Skeletal muscle tissue (tissue), 4 donors: ENCODE measurements around the gene FCSK. TPM values are rescaled to one million over a fixed set of nuclear protein-coding genes. Genes with fewer than 3 reads are reported as not detected.
A peak's percentile ranks its signal among the peaks of the same experiment; 100 is the strongest.
"Not testable (repeated sequence)": the region's sequence is repeated elsewhere in the genome, so short reads cannot be mapped to it uniquely, and the experiment has no call there.

Experiments used
- H3K27ac ChIP-seq: one replicate; pipeline ENCODE4 v1.7.0; 2013; ENCODE audit warnings: mild to moderate bottlenecking, low read depth, low read length, inconsistent platforms
- H3K27me3 ChIP-seq, 3 donors: one replicate each; pipeline ENCODE4 v1.7.0; 2013; ENCODE audit warnings: low read length in 3 of 3; ENCODE audit not compliant: control insufficient read depth in 3 of 3, insufficient read depth in 3 of 3
- H3K36me3 ChIP-seq, 3 donors: one replicate each; pipeline ENCODE4 v1.7.0; 2013; ENCODE audit warnings: low read length in 3 of 3; ENCODE audit not compliant: control insufficient read depth in 3 of 3, insufficient read depth in 3 of 3
- H3K4me1 ChIP-seq, 3 donors: one replicate each; pipeline ENCODE4 v1.7.0; 2013; ENCODE audit warnings: low read length in 3 of 3, mild to moderate bottlenecking in 3 of 3; ENCODE audit not compliant: control insufficient read depth in 3 of 3, insufficient read depth in 3 of 3
- H3K4me3 ChIP-seq, 3 donors: one replicate each; pipeline ENCODE4 v1.7.0; 2013; ENCODE audit warnings: low read length in 3 of 3
- H3K9ac ChIP-seq, 3 donors: one replicate each; pipeline ENCODE4 v1.7.0; 2013; ENCODE audit warnings: low read length in 3 of 3, mild to moderate bottlenecking in 3 of 3, moderate library complexity in 2 of 3, low read depth in 1 of 3
- H3K9me3 ChIP-seq, 3 donors: one replicate each; pipeline ENCODE4 v1.7.0; 2013; ENCODE audit warnings: low read length in 3 of 3; ENCODE audit not compliant: control insufficient read depth in 3 of 3
- total RNA-seq: library from RNA; depleted of rRNA; stranded (reverse); fragments of >200 nt; gene quantifications from one replicate; pipeline ENCODE4 v1.2.3, GENCODE V29; 2014
- donor health status: Osteomylitis.

FCSK gene
- total RNA-seq, 1 donor from 2014 or later, result 6.8 TPM

DNA sequence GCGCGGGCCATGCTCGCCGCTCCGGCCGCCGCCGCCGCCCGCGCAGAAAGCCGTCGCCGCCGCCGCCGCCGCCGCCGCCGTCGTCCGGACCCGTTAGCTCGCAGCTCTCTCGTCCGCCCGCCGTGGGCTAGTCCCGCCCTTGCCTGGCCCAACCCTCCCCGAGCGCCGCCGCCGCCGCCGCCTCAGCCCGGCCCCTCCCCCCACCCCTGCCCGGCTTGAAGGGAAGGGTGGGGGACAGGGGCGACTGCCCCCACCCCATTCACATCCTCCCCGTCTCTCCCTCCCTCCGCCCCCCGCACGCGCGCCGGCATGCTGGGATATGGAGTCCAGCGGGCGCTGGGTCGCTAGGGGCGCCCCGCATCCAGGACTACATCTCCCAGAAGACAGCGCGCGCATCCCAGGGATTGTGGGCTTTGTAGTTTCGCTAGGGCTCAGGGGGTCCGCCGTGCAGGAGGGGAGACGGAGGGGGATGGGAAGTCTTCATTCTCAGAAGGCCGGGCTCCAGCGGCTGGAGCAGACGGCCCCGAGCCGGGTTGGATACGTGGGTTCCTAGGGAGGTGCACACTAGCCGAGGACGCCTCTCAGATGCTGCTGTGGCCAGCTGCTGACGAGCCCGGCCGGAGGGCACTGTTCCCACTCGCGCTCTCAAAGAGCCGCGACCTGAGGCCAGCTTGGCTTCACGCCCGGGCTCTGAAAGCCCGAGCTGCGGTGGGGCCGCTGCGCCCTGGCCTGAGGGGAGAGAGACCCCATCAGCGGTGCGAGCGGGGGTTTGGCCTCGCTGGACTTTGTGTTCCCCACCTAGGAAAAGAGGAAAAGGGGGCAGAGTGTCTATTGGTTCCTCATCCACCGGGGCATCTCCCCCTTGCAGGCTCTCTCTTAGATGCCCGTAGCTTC, 15.2 kb upstream of the FCSK start, which contains the start of gene ST3GAL2:
TSS of gene ST3GAL2 (minus strand) at position 132 of the 894 bp plus-strand sequence. CDS start 40,570 bp downstream, outside the sequence.
- Histone ChIP-seq H3K27ac (peak within 1 kb of the TSS; percentile 56), H3K9me3 (no peaks in the 10 kb centered on the region), H3K4me1 (peaks cover 36 to 43% (median 38%) of the 10 kb centered on the region in 3 donors), H3K9ac (peak within 1 kb of the TSS; percentile 81 to 88 (median 84)), H3K27me3 (no peaks in the 10 kb centered on the region), H3K36me3 (no peaks in the 10 kb centered on the region), H3K4me3 (peak within 1 kb of the TSS; percentile 86 to 91 (median 89))

DNA sequence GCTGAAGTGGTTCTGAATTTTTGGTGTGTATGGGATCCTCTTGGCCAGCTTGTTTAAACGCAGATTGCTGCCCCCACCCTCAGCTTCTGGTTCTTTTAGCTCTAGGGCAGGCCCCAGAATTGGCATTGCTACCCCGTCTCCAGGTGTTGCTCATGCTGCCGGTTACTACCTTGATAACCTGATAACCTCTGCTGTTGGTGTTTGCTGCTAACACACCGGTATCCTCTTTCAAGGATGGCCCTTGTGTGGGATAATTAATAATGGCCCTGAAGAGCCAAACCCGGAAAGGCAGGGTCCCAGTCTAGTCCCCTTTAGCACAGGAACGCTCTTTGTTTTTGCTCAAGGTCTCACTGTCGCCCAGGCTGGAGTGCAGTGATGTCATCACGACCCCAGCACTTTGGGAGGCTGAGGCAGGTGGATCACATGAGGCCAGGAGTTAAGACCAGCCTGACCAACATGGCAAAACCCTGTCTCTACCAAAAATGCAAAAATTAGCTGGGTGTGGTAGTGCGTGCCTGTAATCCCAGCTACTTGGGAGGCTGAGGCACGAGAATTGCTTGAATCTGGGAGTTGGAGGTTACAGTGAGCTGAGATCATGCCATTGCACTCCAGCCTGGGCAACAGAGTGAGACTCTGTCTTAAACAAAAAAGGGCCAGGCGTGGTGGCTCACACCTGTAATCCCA, 14.2 kb upstream of the FCSK start:
- no peak overlapping the region for H3K4me3 ChIP-seq
- no peak overlapping the region for H3K27ac ChIP-seq
- no peaks in the 10 kb centered on the region for H3K36me3 ChIP-seq
- H3K27me3 ChIP-seq, result no peaks in the 10 kb centered on the region
- peaks cover 27 to 34% (median 29%) of the 10 kb centered on the region in 3 donors for H3K4me1 ChIP-seq
- H3K9me3 ChIP-seq, result no peaks in the 10 kb centered on the region
- H3K9ac ChIP-seq, result peak overlapping the region in 1 of 3 donors; percentile 81

DNA sequence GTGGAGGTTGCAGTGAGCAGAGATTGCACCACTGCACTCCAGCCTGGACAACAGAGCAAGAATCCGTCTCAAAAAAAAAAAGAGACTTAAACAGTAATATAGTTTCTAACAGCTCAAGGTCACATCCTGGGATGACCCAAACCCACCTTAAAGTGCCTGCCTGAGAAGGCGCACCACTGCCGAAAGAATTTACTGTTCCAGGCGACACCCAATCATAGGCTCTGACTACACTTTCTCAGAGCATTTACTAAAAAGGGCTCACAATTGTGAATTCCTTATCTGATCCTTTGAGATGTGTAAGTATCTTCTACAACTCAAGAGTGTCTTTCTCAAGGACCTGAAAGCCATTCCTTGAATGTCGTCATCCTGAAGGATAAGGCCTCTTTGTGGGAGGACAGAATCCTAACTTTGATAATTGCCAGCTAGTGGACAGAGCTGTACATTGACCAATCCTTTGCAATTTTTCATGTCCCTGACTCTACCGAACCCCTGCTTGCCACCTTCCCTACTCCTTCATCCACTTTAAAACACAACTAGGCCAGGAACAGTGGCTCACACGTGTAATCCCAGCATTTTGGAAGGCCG, 12.9 kb upstream of the FCSK start:
- Histone ChIP-seq H3K4me3 (no peak overlapping the region), H3K36me3 (no peaks in the 10 kb centered on the region), H3K9ac (no peak overlapping the region), H3K4me1 (peaks cover 24 to 28% (median 24%) of the 10 kb centered on the region in 3 donors), H3K9me3 (no peaks in the 10 kb centered on the region), H3K27me3 (no peaks in the 10 kb centered on the region), H3K27ac (no peak overlapping the region)

DNA sequence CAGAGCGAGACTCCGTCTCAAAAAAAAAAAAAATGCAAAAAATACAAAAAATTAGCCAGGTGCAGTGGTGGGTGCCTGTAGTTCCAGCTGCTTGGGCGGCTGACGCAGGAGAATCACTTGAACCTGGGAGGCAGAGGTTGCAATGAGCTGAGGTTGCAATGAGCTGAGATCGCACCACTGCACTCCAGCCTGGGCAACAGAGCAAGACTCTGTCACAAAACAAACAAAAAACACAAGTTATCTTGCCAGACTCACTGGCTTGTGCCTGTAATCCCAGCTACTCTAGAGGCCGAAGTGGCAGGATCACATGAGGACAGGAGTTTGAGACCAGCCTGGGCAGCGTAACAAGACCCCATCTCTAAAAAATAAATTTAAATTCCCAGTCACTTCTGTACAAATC, 12.1 kb upstream of the FCSK start:
- H3K4me1 ChIP-seq, result peaks cover 16 to 19% (median 16%) of the 10 kb centered on the region in 3 donors
- H3K27me3 ChIP-seq, result no peaks in the 10 kb centered on the region
- H3K4me3 ChIP-seq, result no peak overlapping the region
- no peak overlapping the region for H3K27ac ChIP-seq
- no peaks in the 10 kb centered on the region for H3K9me3 ChIP-seq
- no peaks in the 10 kb centered on the region for H3K36me3 ChIP-seq
- H3K9ac ChIP-seq, result no peak overlapping the region

DNA sequence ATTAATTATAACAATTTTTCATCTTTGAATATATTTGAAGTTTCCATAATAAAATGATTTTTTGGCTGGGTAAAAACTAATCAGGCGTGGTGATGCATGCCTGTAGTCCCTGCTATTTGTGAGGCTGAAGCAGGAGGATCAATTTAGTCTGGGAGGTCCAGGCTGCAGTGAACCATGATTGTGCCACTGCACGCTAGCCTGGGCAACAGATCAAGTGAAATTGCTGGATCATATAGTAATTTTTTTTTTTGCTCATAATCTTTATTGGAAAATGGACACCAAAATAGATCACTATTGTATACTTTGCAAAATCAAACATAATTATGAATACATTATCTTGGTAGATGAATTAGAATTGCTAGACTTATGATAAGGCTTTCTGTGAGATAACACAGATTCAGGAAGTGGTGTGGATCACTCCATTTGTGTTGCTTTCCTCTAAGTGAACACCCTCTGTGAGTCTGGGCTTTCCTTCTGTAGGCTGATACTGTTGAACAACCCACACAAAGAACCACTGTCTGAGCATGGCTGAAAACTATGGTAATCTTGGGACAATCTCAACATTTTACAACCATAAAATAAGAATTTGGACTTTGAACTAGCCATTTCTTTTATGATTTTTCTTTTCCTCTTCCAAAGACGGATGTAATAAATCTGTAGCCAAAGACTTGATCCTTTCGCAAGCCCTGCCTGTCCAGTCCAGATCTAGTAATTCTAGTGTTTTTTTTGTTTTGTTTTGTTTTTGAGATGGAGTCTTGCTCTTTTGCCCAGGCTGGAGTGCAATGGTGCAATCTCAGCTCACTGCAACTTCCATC, 9.9 kb upstream of the FCSK start:
- no peaks in the 10 kb centered on the region for H3K9me3 ChIP-seq
- peaks cover 4 to 6% (median 5%) of the 10 kb centered on the region in 3 donors for H3K4me1 ChIP-seq
- H3K27me3 ChIP-seq, result no peaks in the 10 kb centered on the region
- no peaks in the 10 kb centered on the region for H3K36me3 ChIP-seq
- no peak overlapping the region for H3K27ac ChIP-seq
- H3K9ac ChIP-seq, result no peak overlapping the region
- no peak overlapping the region for H3K4me3 ChIP-seq

DNA sequence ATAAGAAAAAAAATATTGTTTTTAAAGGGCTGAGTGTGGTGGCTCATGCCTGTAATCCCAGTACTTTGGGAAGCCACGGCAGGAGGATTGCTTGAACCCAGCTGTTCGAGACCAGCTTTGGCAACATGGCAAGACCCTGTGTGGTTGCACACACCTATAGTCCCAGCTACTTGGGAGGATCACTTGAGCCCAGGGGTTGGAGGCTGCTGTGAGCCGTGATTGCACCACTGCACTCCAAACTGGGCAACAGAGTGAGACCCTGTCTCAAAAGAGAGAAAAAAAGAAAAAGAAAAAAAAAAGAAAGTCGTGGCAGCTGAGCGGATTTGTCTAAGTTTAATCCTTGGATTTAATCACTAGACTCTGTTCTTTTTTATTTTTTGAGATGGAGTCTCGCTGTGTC, 6.3 kb upstream of the FCSK start:
- H3K4me3 ChIP-seq, result no peak overlapping the region
- no peaks in the 10 kb centered on the region for H3K9me3 ChIP-seq
- H3K9ac ChIP-seq, result no peak overlapping the region
- H3K36me3 ChIP-seq, result no peaks in the 10 kb centered on the region
- H3K27me3 ChIP-seq, result no peaks in the 10 kb centered on the region
- no peaks in the 10 kb centered on the region for H3K4me1 ChIP-seq
- no peak overlapping the region for H3K27ac ChIP-seq

DNA sequence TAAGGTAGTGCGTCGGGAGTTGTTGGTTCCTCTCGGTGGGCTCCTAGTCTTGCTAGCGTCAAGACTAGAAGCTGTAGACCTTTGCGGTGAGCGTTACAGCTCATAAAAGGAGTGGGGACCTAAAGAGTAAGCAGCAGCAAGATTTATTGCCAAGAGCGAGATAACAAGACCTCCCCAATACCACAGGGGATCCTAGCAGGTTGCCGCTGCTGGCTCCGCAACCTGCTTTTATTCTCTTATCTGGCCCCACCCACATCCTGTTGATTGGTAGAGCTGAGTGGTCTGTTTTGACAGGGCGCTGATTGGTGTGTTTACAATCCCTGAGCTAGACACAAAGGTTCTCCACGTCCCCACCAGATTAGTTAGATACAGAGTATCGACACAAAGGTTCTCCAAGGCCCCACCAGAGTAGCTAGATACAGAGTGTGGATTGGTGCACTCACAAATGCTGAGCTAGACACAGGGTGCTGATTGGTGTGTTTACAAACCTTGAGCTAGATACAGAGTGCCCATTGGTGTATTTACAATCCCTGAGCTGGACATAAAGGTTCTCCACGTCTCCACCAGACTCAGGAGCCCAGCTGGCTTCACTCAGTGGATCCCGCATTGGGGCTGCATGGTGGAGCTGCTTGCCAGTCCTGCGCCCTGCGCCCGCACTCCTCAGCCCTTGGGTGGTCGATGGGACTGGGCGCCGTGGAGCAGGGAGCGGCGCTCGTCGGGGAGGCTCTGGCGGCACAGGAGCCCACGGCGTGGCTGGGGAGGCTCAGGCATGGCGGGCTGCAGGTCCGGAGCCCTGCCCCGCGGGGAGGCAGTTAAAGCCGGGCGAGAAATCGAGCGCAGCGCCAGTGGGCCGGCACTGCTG, 4.0 kb upstream of the FCSK start:
- not testable (repeated sequence) for H3K36me3 ChIP-seq, H3K9me3 ChIP-seq, H3K27me3 ChIP-seq, H3K4me3 ChIP-seq, H3K9ac ChIP-seq, H3K27ac ChIP-seq
- H3K4me1 ChIP-seq, result peaks cover 7 to 10% (median 7%) of the 10 kb centered on the region in 3 donors

DNA sequence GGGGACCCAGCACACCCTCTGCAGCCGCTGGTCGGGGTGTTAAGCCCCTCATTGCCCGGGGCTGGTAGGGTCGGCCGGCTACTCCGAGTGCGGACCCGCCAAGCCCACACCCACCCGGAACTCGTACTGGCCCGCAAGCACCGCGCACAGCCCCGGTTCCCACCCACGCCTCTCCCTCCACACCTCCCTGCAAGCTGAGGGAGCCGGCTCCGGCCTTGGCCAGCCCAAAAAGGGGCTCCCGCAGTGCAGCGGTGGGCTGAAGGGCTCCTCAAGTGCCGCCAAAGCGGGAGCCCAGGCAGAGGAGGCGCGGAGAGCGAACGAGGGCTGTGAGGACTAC, 3.4 kb upstream of the FCSK start:
- not testable (repeated sequence) for H3K27ac ChIP-seq, H3K9me3 ChIP-seq, H3K4me3 ChIP-seq, H3K9ac ChIP-seq, H3K27me3 ChIP-seq, H3K36me3 ChIP-seq
- peaks cover 7 to 10% (median 9%) of the 10 kb centered on the region in 3 donors for H3K4me1 ChIP-seq
